Activated CD4-positive, alpha-beta T cell treated with anti-CD3 and anti-CD28 coated beads for 1 hour (primary cell): Measurements from ENCODE around the gene ABTB2.
A peak's percentile ranks its signal among the peaks of the same experiment; 100 is the strongest.
"Not testable (repeated sequence)": the region's sequence is repeated elsewhere in the genome, so short reads cannot be mapped to it uniquely, and the experiment has no call there.

Source experiments
- DNase-seq: peaks from one replicate; pipeline ENCODE4 v3.0.0-alpha.2; 2020

ABTB2 gene

DNA sequence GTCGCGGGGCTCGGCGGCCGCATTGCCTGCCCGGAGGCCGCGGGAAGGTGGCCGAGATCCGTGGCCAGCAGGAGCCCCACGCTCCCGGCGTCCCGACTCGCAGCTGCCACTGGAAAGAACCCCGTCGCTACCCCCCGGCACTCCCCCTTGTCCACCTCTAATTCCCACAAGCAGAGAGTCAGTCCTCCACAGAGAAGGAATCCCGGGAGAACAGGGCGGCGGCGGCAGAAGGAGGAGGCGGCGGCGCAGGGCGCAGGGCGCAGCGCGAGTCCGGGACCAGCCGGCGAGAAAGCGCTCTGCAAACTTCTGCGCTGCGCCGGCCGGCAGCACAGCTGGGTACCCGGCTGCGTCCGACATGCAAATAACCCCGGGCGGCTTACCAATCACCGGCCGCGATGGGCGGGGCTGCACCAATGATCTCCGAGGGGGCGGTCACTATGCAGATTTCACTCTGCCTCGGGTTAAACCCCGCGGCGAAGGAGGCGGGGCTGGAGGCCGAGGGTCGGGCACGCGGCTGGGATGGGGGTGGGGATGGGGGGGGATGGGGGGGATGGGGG is at the start of gene ABTB2:
ABTB2 (minus strand) TSS at position 310 of the 557 bp plus-strand sequence.
- peak; percentile 93 for DNase-seq

GRCh38 chr11:34407121-34407813 is 49.5 kb upstream of the ABTB2 start:
- no peak for DNase-seq

GRCh38 chr11:34406413-34406812 is 48.6 kb upstream of the ABTB2 start:
- no peak for DNase-seq

- DNase-seq, result no peak
Measured at GRCh38 chr11:34405079-34405858, 47.5 kb upstream of the ABTB2 start.

- DNase-seq, result no peak
Measured at GRCh38 chr11:34404280-34404679, 46.5 kb upstream of the ABTB2 start.

DNA sequence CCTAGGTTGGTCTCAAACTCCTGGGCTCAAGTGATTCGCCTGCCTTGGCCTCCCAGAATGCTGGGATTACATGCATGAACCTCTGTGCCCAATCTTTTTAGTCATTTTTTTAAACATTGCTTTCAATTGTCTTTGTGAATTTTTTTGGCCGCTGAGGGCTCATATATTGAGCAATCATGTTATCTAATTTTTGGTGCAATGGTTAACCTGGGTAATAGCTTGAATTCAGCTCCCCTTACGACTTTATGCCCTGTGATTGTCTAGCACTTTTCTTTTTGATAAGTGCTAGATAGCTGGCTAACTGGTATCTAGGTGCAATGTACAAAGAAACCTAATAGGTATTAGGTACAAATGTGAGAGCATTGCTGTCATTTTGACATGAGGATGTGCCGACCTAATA is 45.6 kb upstream of the ABTB2 start:
- DNase-seq, result no peak

- DNase-seq, result no peak
Measured at GRCh38 chr11:34397811-34398210, 40.0 kb upstream of the ABTB2 start.

DNA sequence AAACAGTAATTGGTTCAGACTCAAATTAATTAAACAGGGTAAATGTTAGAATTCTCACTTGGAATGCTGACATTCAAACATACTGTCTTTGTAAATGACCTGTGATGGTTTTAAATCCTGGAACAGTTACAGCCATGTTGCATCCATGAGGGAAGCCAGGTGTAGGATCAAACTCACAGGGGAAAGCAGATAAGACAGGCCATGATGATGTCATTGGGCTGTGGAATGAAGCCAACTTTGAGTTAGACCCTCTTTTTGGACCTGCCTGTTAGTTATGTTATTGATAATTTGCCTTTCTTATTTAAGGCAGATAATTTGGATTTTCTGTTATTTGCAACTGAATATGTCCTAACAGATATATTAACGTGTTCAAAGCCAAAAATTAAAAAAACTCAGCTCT is 39.3 kb upstream of the ABTB2 start:
- DNase-seq, result no peak

DNA sequence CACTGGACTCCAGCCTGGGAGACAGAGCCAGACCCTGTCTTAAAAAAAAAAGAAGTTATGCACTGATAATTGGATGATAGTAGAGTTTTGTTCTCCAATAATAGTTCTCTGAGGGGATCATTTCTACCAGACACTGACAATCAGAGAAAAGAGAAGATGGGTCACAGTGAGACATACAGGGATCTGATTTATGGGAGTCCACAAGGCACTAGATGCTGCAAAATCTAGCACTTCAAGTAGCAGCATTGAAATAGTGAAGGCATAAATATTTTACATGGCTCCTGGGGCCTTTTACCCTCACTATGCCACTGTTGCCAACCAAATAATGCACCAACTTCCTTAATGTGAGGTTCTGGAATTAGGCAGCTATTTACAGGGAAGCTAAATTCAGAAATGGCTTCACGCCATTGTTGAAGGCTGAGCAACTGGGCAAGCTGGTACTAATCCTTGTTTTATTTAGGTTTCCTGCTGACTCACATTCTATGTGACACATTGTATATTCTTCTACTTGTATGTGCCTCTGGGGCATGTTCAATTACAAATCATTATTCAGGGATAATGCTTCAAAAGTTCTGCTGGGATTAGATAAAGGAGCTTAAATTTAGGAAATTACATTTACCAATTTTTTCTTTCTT is 38.2 kb upstream of the ABTB2 start:
- DNase-seq, result no peak

DNA sequence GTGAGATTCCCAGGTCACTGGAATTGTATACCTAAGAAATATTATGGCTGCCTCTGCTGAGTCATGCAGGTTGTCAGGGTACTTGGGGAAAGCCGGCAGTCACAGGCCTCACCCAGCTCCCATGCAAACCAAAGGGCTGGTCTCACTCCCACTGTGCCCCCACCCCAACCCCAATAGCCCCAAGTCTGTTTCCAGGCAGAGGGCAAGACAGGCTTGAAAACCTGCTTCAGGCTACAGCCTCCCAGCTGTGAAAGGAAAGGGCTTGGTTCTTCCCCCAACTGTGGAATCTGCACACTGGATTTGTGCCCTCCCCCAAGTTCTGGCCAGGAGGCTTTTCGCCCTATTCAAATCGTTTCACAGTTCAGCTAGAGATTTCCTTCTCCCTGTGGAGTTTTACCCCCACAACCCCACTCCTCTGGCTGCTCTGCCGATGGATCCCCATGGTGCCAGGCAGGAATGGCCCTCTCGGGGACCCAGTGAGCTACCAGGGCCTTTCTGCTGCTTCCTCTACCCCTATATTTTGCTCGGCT is 37.0 kb upstream of the ABTB2 start:
- DNase-seq, result no peak

DNA sequence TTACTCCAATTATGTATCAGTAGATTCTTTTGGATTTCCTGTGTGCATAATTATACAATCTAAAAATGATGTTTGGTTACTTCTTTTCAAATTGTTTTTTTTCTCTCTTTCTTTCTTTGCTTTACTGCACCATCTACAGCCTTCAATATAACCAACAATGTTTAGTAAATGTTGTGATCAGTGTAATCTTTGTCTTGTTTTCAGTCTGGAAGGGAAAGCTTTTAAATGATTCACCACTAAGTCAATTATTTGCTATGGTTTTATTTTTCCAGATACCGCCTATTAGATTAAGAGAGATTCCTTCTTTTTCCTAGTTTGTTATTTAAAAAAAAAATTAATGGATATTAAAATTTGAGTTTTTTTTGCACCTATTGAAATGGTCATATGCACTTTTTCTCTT is 29.8 kb upstream of the ABTB2 start:
- no peak for DNase-seq

DNA sequence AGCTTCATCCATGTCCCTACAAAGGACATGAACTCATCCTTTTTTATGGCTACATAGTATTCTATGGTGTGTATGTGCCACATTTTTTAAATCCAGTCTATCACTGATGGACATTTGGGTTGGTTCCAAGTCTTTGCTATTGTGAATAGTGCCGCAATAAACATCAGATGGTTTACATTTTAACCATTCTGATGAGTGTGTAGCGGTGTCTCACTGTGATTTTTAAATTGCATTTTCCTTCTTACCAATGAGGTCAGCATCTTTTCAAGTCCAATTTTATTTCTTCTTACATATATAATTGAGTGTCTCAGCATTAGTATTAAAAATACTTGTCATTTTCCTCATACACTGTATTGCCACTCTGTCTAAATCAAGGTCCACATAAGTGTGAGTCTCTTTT is 28.5 kb upstream of the ABTB2 start:
- DNase-seq, result not testable (repeated sequence)

GRCh38 chr11:34382532-34383276 is 24.9 kb upstream of the ABTB2 start:
- no peak for DNase-seq

DNA sequence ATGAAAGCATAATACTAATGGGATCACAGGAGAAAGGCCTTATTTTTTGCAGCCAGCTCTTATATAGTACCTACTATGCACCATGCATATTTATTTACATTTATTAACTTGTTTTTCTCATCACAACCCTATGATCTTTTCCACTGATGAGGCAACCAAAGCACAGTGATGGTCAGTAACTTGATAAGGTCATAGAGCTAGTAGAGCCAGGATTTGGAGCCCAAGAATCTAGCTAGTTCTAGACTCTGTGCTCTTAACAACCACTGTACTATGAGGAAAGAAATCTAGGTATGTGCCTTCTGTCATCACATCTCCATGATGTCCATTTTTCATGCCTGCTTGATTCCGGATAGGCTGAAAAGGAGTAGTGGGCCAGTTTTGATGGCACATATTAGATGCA is 24.0 kb upstream of the ABTB2 start:
- DNase-seq, result no peak

- no peak for DNase-seq
Measured at GRCh38 chr11:34380696-34381095, 22.9 kb upstream of the ABTB2 start.

- DNase-seq, result no peak
Measured at GRCh38 chr11:34379539-34379938, 21.7 kb upstream of the ABTB2 start.

GRCh38 chr11:34379079-34379478 is 21.3 kb upstream of the ABTB2 start:
- no peak for DNase-seq

GRCh38 chr11:34373727-34374126 is 15.9 kb upstream of the ABTB2 start:
- DNase-seq, result no peak

DNA sequence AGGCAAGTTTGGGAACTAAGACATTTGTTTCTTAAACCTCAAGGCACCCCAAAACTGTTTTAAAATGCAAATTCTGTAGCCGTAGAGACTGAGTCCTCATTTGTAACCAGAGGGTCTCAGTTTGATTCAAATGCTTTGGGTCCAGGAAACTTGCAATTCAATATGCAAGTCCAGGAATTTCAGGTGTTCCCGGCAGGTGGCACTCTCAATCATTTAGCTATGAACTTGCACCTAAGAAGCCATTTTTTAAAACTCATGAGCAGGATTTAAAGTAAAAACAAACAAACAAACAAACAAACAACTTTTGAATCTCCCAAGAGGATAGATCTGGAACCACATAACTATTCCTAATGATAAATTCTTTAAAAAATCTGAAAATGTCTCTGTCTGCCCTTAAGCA is 8.7 kb upstream of the ABTB2 start:
- DNase-seq, result no peak

DNA sequence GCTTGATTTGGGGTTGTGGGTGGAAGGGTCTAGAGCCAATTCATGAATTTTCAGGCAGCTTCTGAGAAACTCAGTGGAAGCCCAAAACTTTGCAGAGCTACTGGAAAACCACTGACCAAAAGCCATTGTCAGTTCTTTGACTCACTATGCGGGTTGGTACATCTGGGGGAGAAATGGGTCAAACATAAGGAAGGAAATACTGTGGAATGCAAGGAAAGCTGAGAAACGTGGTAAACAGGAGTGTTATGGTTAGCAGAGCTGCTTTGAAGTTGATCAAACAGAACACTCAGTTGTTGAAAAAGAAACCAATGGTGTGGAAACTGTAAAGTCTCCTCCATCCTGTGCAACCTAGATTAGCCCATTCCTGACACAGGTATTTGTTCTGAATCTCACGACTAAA is 6.3 kb upstream of the ABTB2 start:
- no peak for DNase-seq

GRCh38 chr11:34363363-34364084 is 5.7 kb upstream of the ABTB2 start:
- no peak for DNase-seq

DNA sequence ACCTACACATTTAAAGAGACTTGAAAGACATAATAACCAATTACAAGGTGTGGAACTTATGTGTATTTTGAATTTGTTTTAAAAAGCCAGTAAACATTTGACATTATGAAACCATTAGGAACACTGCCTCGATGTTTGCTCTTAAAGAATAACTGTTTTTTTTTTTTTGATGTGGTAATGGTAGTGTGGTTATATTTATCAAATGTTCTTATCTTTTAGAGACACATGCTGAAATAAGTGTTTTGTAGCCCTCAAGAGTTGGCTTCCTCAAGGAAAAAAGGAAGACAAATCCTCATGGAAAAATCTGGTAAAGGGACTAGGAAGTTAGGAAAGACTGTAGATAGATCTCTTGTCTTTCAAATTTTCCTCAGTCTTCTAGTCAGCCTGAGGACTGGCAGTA is 2.2 kb upstream of the ABTB2 start:
- no peak for DNase-seq
